GM19099 (cell line): ENCODE measurements around the gene DARS1.

Source experiments
- POLR2A ChIP-seq: IDR thresholded peaks from 3 replicates; pipeline ENCODE4 v1.6.1; 2011; ENCODE audit warnings: low read depth; ENCODE audit not compliant: insufficient read length; ENCODE audit errors: extremely low read depth

Gene DARS1

DNA sequence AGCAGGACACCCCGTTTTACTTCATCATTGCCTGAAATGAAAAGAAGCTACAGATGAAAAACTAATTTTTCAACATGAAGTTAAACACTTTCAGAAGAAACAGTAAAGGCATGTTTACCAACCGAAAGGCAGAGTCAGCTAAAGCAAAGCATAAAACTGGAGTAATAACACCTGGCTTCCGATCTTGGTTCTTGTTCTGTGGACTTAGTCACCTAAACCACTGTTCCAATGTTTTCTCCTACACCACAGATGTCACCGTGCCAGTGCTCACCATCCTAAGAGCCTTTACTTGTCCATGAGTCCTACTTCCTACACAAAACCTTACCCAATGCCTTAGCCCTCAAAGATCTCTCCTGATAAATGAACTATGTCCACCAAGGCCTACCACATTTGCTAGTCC, 122.7 kb downstream of the DARS1 start:
- no peak for TF ChIP-seq POLR2A
